Upper lobe of right lung (tissue), 1 donor: Measurements from ENCODE around the gene CRMP1. TPM values are rescaled to one million over a fixed set of nuclear protein-coding genes. Genes with fewer than 3 reads are reported as not detected.

Experiments used
- ATAC-seq: fragments of 200-7000 bp; cut with Tn5 transposase; one replicate; pipeline ENCODE4 v1.9.1; 2020; ENCODE audit warnings: mild to moderate bottlenecking, moderate library complexity
- DNase-seq: peaks from one replicate; pipeline ENCODE4 v3.0.0-alpha.2; 2020
- H3K27ac ChIP-seq: fragments of 200-600 bp; one replicate; pipeline ENCODE4 v1.8.0; 2022
- H3K27me3 ChIP-seq: fragments of 200-600 bp; one replicate; pipeline ENCODE4 v1.8.0; 2022; ENCODE audit warnings: mild to moderate bottlenecking
- H3K36me3 ChIP-seq: fragments of 200-600 bp; one replicate; pipeline ENCODE4 v1.8.0; 2022
- H3K4me1 ChIP-seq: fragments of 200-600 bp; one replicate; pipeline ENCODE4 v1.8.0; 2022
- H3K4me3 ChIP-seq: fragments of 200-600 bp; one replicate; pipeline ENCODE4 v1.8.0; 2022; ENCODE audit warnings: mild to moderate bottlenecking
- H3K9me3 ChIP-seq: fragments of 200-600 bp; one replicate; pipeline ENCODE4 v1.8.0; 2022
- intact Hi-C: fragments of 100-400 bp; cut with DNase I; formaldehyde crosslinking; loops from one replicate; pipeline ENCODE4 v1.11.0; 2022
- total RNA-seq: library from RNA; stranded (reverse); fragmentation: NEBNext Ultra II Directional; extraction: Animal tissue kit (Norgen Biotek cat#: 25700); gene quantifications from one replicate; pipeline ENCODE4 v1.2.1, GENCODE V29; 2021
- TF ChIP-seq, protein P1 (sequence below): fragments of 200-600 bp; IDR thresholded peaks from one replicate; pipeline ENCODE4 v1.8.0; 2022; ENCODE audit warnings: antibody characterized with exemption
- donor health status: DM: no; HTN: yes; CAD: no; lungs with severe emphysema.

CRMP1 gene
- total RNA-seq, 1 donor from 2014 or later: 6.1 TPM

DNA sequence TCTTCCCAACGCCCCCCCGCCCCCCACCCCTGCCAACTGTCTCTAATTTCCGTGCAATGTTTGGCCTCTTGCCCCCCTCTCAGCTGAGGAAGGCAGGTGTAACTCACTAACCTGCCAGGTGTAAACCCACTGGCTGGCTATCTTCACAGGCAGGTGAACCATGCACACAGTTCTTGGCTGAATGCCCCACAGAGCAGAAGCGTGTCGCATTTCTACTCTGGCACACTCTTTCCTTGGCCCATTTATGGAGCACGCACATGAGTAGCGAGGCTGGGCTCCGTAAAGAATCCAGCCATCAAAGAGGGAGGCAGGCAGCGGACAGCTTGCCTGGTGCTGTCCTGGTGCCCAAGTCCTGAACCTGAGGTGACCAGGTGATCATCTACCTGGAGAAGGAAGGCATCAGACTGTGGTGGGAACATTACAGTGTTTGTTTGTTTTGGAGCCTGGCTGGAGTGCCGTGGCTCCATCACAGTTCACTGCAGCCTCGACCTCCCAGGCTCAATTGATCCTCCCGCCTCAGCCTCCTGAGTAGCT lies 39.2 kb upstream of the CRMP1 start:
- H3K27ac ChIP-seq: no peak overlapping the region
- H3K36me3 ChIP-seq: no peaks in the 10 kb centered on the region
- peaks cover 5% of the 10 kb centered on the region for H3K27me3 ChIP-seq
- no peak for DNase-seq
- TF ChIP-seq, protein P1, sequence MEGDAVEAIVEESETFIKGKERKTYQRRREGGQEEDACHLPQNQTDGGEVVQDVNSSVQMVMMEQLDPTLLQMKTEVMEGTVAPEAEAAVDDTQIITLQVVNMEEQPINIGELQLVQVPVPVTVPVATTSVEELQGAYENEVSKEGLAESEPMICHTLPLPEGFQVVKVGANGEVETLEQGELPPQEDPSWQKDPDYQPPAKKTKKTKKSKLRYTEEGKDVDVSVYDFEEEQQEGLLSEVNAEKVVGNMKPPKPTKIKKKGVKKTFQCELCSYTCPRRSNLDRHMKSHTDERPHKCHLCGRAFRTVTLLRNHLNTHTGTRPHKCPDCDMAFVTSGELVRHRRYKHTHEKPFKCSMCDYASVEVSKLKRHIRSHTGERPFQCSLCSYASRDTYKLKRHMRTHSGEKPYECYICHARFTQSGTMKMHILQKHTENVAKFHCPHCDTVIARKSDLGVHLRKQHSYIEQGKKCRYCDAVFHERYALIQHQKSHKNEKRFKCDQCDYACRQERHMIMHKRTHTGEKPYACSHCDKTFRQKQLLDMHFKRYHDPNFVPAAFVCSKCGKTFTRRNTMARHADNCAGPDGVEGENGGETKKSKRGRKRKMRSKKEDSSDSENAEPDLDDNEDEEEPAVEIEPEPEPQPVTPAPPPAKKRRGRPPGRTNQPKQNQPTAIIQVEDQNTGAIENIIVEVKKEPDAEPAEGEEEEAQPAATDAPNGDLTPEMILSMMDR: no peak
- intact Hi-C loops: no loop called here
- no peak for ATAC-seq
- H3K9me3 ChIP-seq: no peaks in the 10 kb centered on the region
- no peaks in the 10 kb centered on the region for H3K4me1 ChIP-seq
- H3K4me3 ChIP-seq: no peak overlapping the region

DNA sequence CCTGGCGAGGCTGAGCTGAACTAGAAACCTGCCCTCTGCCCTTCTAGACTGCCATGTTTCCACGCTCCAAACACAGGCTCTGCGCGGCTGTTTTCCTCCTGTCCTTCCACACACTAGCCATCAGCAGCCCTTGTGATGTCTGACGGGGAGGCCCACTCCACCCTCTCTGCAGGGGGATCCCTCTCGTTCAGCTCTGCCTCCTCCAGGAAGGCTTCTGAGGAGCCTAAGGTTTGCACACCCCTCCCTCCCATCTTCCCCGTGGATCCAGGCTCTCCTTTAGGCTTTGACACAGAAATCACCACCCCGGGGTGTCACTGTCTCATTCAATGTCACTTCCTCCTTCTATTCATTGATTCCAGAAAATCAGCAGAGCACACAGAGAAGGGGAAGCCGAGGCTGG lies 38.6 kb upstream of the CRMP1 start:
- no peak for ATAC-seq
- TF ChIP-seq, protein P1: no peak
- H3K27me3 ChIP-seq: peaks cover 5% of the 10 kb centered on the region
- DNase-seq: no peak
- no peaks in the 10 kb centered on the region for H3K36me3 ChIP-seq
- H3K9me3 ChIP-seq: no peaks in the 10 kb centered on the region
- H3K27ac ChIP-seq: no peak overlapping the region
- intact Hi-C loops: no loop called here
- no peak overlapping the region for H3K4me3 ChIP-seq
- no peaks in the 10 kb centered on the region for H3K4me1 ChIP-seq

DNA sequence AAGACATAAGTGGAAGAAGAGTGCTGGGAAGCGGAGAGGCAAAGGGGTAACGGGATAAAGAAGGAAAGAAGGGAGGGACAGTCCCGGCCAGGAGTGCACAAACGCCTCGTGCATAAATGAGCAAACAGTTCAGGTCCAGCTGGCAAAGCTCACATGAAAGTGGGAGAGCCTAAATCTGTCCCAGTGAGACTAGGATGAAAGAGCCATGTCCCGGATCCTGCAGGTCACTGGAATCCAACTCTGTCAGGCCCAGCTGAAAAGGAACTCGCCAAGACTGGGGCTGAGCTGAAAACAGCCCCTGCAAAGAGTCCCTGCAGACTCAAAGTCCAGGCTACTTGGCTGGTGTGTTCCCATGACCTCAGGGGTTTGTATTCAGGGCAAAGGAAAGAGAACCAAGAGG lies 38.0 kb upstream of the CRMP1 start:
- Histone ChIP-seq H3K4me3 (no peak overlapping the region), H3K27ac (no peak overlapping the region), H3K9me3 (no peaks in the 10 kb centered on the region), H3K36me3 (no peaks in the 10 kb centered on the region), H3K27me3 (peaks cover 5% of the 10 kb centered on the region), H3K4me1 (no peaks in the 10 kb centered on the region)
- DNase-seq (no peak), ATAC-seq (no peak)
- intact Hi-C loops: no loop called here
- TF ChIP-seq, protein P1: no peak

DNA sequence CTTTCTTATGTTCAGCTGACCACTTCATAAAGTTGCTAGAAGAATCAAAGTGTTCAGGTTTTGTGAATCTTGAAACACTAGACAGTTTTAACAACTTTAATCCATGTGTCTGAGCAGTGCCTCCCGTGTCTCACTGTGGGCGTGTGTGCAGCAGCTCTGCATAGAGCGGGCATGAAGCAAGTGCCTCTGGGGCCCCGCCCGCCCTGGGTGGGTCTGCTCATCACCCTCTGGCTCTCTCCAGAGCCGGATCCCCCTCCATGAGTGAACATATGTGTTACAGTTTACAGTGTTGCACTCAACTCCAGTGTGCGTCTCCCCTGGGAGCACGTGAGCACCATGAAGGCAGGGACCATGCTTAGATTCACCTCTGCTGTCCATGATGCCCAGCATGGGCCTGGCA lies 37.6 kb upstream of the CRMP1 start:
- no peak for DNase-seq
- H3K4me3 ChIP-seq: no peak overlapping the region
- ATAC-seq: no peak
- TF ChIP-seq, protein P1: no peak
- H3K27ac ChIP-seq: no peak overlapping the region
- no peaks in the 10 kb centered on the region for H3K36me3 ChIP-seq
- H3K4me1 ChIP-seq: no peaks in the 10 kb centered on the region
- no peaks in the 10 kb centered on the region for H3K9me3 ChIP-seq
- H3K27me3 ChIP-seq: peaks cover 5% of the 10 kb centered on the region
- intact Hi-C loops: no loop called here

DNA sequence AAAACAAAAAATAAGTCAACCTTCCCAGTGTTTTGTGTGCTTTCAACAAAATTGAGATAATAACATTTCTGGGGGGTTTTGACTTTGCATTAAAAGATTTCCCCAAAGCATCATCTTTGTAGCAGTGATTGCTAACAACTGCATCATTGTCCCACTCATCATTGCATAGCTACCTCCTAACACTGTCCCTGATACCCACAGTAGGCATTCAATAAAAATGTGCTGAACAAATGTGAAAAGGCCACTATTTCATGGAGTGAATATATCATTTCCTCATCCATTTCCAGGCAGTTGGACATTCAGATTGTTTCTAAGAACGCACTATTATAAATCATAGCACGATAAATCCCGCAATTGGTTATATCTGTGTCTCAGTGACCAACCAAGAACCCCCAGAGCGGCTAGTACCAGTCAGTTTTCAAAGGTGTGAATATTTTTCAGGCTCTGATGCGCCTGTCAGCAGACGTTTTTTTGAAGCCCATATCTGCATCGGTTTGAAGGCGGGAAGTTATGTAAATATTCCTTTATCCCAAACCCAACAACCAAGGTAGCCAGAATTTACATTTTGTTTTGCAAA lies 36.0 kb upstream of the CRMP1 start:
- TF ChIP-seq, protein P1: no peak
- Histone ChIP-seq H3K4me1 (no peaks in the 10 kb centered on the region), H3K27ac (no peak overlapping the region), H3K27me3 (peaks cover 5% of the 10 kb centered on the region), H3K4me3 (no peak overlapping the region), H3K36me3 (no peaks in the 10 kb centered on the region), H3K9me3 (no peaks in the 10 kb centered on the region)
- DNase-seq (no peak), ATAC-seq (no peak)
- intact Hi-C loops: no loop called here

DNA sequence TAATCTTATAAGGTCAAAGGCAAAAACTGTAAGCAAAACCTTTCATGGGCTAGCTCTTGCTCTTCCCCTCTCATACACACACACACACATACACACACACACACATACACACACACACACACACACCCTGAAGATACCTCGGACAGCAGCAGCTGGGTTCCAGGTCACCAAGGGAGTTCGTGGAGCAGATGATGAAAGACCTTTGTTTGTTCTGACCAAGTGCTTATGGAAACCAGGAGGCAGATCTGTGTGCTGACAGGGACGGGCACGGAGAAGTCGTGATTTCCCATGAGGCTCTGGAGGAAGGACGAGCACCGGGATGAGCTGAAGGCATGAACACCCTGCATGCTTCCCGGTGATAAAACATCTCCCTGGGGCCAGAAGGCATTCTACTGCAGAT lies 35.4 kb upstream of the CRMP1 start:
- Histone ChIP-seq H3K4me1 (no peaks in the 10 kb centered on the region), H3K27me3 (peaks cover 5% of the 10 kb centered on the region), H3K36me3 (no peaks in the 10 kb centered on the region), H3K9me3 (no peaks in the 10 kb centered on the region), H3K27ac (no peak overlapping the region), H3K4me3 (no peak overlapping the region)
- TF ChIP-seq, protein P1: no peak
- ATAC-seq: no peak
- intact Hi-C loops: no loop called here
- no peak for DNase-seq
